Measurements from ENCODE around the gene OBSCN. TPM values are rescaled to one million over a fixed set of nuclear protein-coding genes. Genes with fewer than 3 reads are reported as not detected.
A peak's percentile ranks its signal among the peaks of the same experiment; 100 is the strongest.

The OBSCN gene
- total and polyA plus RNA-seq, 2 of the 13 experiments (the other 11 are each of a cell fraction or from before 2014, with no cell fraction given), result 0.20 TPM

DNA sequence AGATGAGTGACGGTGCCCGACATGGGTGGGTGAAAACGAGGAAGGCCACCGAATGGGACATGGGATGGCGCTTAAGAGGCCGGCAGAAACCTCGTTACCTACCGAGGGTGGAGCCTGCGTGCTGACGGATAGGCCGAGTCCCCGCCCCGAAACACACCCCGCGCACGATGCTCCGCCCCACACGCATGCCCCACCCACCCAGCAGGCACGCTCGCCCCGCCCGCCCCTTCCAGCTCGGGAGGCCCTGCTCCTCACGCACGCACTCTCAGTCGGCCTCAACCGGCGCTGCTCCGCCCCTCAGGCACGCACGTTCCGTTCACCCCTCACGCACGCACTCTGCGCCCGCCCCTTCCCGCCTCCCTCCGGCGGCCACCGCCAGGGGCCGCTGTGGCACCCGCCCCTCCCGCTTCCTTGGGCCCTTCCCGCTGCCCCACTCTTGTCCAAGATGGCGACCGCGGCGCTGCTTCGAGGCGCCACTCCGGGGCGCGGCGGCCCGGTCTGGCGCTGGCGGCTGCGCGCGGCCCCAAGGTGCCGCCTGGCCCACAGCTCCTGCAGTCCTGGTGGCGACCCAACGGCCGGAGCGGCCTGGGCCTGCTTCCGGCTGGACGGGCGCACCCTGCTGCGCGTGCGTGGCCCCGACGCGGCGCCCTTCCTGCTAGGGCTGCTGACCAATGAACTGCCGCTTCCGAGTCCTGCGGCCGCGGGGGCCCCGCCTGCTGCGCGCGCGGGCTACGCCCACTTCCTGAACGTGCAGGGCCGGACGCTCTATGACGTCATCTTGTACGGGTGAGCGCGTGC lies 42.3 kb upstream of the OBSCN start, which contains the start of gene IBA57 (continued):
- TF ChIP-seq HNRNPUL1 (IDR thresholded peaks at IDR 0.05; ENCODE audit: low read depth, low read length), result no peak
- TF ChIP-seq ATAD3A (CRISPR knock-in tag; IDR thresholded peaks at IDR 0.05), result no peak
- TF ChIP-seq PCBP1 (IDR thresholded peaks at IDR 0.05; ENCODE audit: borderline replicate concordance, low read depth, low read length), result no peak
- TF ChIP-seq ZNF281 (CRISPR knock-in tag; IDR thresholded peaks at IDR 0.05; ENCODE audit: borderline replicate concordance), result peak; percentile 12; the same call in 1 of the 2 replicates
- peak; percentile 96 for TF ChIP-seq ZNF431 (CRISPR knock-in tag; IDR thresholded peaks at IDR 0.05; ENCODE audit: borderline replicate concordance, low read depth)
- no peak for TF ChIP-seq ZNF225 (CRISPR knock-in tag; IDR thresholded peaks at IDR 0.05)
- TF ChIP-seq, protein P1, sequence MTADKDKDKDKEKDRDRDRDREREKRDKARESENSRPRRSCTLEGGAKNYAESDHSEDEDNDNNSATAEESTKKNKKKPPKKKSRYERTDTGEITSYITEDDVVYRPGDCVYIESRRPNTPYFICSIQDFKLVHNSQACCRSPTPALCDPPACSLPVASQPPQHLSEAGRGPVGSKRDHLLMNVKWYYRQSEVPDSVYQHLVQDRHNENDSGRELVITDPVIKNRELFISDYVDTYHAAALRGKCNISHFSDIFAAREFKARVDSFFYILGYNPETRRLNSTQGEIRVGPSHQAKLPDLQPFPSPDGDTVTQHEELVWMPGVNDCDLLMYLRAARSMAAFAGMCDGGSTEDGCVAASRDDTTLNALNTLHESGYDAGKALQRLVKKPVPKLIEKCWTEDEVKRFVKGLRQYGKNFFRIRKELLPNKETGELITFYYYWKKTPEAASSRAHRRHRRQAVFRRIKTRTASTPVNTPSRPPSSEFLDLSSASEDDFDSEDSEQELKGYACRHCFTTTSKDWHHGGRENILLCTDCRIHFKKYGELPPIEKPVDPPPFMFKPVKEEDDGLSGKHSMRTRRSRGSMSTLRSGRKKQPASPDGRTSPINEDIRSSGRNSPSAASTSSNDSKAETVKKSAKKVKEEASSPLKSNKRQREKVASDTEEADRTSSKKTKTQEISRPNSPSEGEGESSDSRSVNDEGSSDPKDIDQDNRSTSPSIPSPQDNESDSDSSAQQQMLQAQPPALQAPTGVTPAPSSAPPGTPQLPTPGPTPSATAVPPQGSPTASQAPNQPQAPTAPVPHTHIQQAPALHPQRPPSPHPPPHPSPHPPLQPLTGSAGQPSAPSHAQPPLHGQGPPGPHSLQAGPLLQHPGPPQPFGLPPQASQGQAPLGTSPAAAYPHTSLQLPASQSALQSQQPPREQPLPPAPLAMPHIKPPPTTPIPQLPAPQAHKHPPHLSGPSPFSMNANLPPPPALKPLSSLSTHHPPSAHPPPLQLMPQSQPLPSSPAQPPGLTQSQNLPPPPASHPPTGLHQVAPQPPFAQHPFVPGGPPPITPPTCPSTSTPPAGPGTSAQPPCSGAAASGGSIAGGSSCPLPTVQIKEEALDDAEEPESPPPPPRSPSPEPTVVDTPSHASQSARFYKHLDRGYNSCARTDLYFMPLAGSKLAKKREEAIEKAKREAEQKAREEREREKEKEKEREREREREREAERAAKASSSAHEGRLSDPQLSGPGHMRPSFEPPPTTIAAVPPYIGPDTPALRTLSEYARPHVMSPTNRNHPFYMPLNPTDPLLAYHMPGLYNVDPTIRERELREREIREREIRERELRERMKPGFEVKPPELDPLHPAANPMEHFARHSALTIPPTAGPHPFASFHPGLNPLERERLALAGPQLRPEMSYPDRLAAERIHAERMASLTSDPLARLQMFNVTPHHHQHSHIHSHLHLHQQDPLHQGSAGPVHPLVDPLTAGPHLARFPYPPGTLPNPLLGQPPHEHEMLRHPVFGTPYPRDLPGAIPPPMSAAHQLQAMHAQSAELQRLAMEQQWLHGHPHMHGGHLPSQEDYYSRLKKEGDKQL (CRISPR knock-in tag; IDR thresholded peaks at IDR 0.05; ENCODE audit: low read depth), result peak; percentile 17; the same call in 1 of the 2 replicates
- TF ChIP-seq ZNF749 (CRISPR knock-in tag; IDR thresholded peaks at IDR 0.05; ENCODE audit: borderline replicate concordance), result peak; percentile 65; the same call in 1 of the 2 replicates
- no peak for TF ChIP-seq KLF9 (CRISPR knock-in tag; IDR thresholded peaks at IDR 0.05; ENCODE audit: low read depth)
- no peak for TF ChIP-seq GTF3A (CRISPR knock-in tag; conservative IDR thresholded peaks at IDR 0.05)
- TF ChIP-seq, protein P2, sequence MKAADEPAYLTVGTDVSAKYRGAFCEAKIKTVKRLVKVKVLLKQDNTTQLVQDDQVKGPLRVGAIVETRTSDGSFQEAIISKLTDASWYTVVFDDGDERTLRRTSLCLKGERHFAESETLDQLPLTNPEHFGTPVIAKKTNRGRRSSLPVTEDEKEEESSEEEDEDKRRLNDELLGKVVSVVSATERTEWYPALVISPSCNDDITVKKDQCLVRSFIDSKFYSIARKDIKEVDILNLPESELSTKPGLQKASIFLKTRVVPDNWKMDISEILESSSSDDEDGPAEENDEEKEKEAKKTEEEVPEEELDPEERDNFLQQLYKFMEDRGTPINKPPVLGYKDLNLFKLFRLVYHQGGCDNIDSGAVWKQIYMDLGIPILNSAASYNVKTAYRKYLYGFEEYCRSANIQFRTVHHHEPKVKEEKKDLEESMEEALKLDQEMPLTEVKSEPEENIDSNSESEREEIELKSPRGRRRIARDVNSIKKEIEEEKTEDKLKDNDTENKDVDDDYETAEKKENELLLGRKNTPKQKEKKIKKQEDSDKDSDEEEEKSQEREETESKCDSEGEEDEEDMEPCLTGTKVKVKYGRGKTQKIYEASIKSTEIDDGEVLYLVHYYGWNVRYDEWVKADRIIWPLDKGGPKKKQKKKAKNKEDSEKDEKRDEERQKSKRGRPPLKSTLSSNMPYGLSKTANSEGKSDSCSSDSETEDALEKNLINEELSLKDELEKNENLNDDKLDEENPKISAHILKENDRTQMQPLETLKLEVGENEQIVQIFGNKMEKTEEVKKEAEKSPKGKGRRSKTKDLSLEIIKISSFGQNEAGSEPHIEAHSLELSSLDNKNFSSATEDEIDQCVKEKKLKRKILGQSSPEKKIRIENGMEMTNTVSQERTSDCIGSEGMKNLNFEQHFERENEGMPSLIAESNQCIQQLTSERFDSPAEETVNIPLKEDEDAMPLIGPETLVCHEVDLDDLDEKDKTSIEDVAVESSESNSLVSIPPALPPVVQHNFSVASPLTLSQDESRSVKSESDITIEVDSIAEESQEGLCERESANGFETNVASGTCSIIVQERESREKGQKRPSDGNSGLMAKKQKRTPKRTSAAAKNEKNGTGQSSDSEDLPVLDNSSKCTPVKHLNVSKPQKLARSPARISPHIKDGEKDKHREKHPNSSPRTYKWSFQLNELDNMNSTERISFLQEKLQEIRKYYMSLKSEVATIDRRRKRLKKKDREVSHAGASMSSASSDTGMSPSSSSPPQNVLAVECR (CRISPR knock-in tag; IDR thresholded peaks at IDR 0.05; ENCODE audit: borderline replicate concordance), result peak; percentile 57; the same call in 1 of the 2 replicates
- peak; percentile 57; the same call in 1 of the 2 replicates for TF ChIP-seq ZNF335 (CRISPR knock-in tag; IDR thresholded peaks at IDR 0.05)
- TF ChIP-seq ZNF639 (CRISPR knock-in tag; conservative IDR thresholded peaks at IDR 0.05), result no peak; the same call in 1 of the 2 replicates
